Lung (tissue), 12 donors: ENCODE results near the gene GPC5. TPM values are rescaled to one million over a fixed set of nuclear protein-coding genes. Genes with fewer than 3 reads are reported as not detected.
A peak's percentile ranks its signal among the peaks of the same experiment; 100 is the strongest.

Experiments used
- ATAC-seq: fragments of 200-7000 bp; cut with Tn5 transposase; one replicate; pipeline ENCODE4 v1.9.1; 2020; ENCODE audit warnings: moderate number of reproducible peaks; ENCODE audit not compliant: insufficient read depth, low FRiP score
- DNase-seq, 3 donors: peaks; one replicate each; pipeline ENCODE4 v3.0.0-alpha.2; 2013 to 2017
- H3K27ac ChIP-seq, 2 donors: one replicate each; pipeline ENCODE4 v1.5.1; 2013; ENCODE audit warnings: mild to moderate bottlenecking in 2 of 2, moderate library complexity in 2 of 2, control low read depth in 1 of 2, inconsistent platforms in 1 of 2, low read depth in 1 of 2, low read length in 1 of 2
- H3K27me3 ChIP-seq, 3 donors: one replicate each; pipeline ENCODE4 v1.5.1; 2013; ENCODE audit warnings: low read length in 2 of 3; ENCODE audit not compliant: control insufficient read depth in 3 of 3, insufficient read depth in 3 of 3
- H3K36me3 ChIP-seq, 4 donors: one replicate each; pipeline ENCODE4 v1.5.1; 2013; ENCODE audit warnings: low read length in 4 of 4, mild to moderate bottlenecking in 1 of 4, moderate library complexity in 1 of 4; ENCODE audit not compliant: control insufficient read depth in 4 of 4, insufficient read depth in 4 of 4
- H3K4me1 ChIP-seq, 5 donors: one replicate each; pipeline ENCODE4 v1.5.1; 2013; ENCODE audit warnings: low read length in 5 of 5, mild to moderate bottlenecking in 2 of 5, moderate library complexity in 1 of 5; ENCODE audit not compliant: control insufficient read depth in 5 of 5, insufficient read depth in 5 of 5
- H3K4me3 ChIP-seq: one replicate; pipeline ENCODE4 v1.5.1; 2013; ENCODE audit warnings: mild to moderate bottlenecking, control low read depth, moderate library complexity
- H3K9ac ChIP-seq, 2 donors: one replicate each; pipeline ENCODE4 v1.5.1; 2013; ENCODE audit warnings: low read length in 2 of 2, control low read depth in 1 of 2; ENCODE audit not compliant: insufficient read depth in 1 of 2
- H3K9me3 ChIP-seq, 4 donors: one replicate each; pipeline ENCODE4 v1.5.1; 2013; ENCODE audit warnings: low read length in 3 of 4, mild to moderate bottlenecking in 1 of 4, moderate library complexity in 1 of 4; ENCODE audit not compliant: control insufficient read depth in 4 of 4, insufficient read depth in 3 of 4
- WGBS, 2 donors: extraction: QIAGEN DNeasy Blood & Tissue Kit; methylation state at CpG; one replicate each; pipeline ENCODE4 v1.1.7; 2013; 5-methylcytosine and 5-hydroxymethylcytosine counted together
- polyA plus RNA-seq, 2 donors: library from polyadenylated mRNA; stranded (reverse); fragments of 200-250 nt; gene quantifications; one replicate each; pipeline ENCODE4 v1.2.1, GENCODE V29; 2013
- total RNA-seq, 2 donors: library from RNA; depleted of rRNA in 1 of 2; stranded (reverse); fragments of >200 nt in 1 of 2; gene quantifications; one replicate each; pipeline ENCODE4 v1.2.1, GENCODE V29; 2014 to 2021
- TF ChIP-seq, protein P1 (sequence below): IDR thresholded peaks from 2 replicates; pipeline ENCODE4 v1.5.1; 2012; ENCODE audit warnings: mild to moderate bottlenecking; ENCODE audit errors: control extremely low read depth, extremely low read depth
- donor health status: control.
- donor health status: control.
- donor health status: Bipolar disorder and iron deficiency.
- donor health status: healthy.
- donor health status: DM: yes; HTN: yes; CAD: no.

GPC5 gene
- total and polyA plus RNA-seq, 4 donors = 0.55 to 37.3 (median 4.4) TPM

- Histone ChIP-seq H3K9ac (no peak overlapping the region), H3K27ac (no peak overlapping the region), H3K4me1 (no peaks in the 10 kb centered on the region), H3K36me3 (no peaks in the 10 kb centered on the region), H3K4me3 (no peak overlapping the region), H3K27me3 (no peaks in the 10 kb centered on the region), H3K9me3 (peaks cover 0 to 9% (median under 1%) of the 10 kb centered on the region in 4 donors)
- ATAC-seq (no peak), DNase-seq (peak in 2 of 3 donors; percentile 14 to 26)
- TF ChIP-seq, protein P1, sequence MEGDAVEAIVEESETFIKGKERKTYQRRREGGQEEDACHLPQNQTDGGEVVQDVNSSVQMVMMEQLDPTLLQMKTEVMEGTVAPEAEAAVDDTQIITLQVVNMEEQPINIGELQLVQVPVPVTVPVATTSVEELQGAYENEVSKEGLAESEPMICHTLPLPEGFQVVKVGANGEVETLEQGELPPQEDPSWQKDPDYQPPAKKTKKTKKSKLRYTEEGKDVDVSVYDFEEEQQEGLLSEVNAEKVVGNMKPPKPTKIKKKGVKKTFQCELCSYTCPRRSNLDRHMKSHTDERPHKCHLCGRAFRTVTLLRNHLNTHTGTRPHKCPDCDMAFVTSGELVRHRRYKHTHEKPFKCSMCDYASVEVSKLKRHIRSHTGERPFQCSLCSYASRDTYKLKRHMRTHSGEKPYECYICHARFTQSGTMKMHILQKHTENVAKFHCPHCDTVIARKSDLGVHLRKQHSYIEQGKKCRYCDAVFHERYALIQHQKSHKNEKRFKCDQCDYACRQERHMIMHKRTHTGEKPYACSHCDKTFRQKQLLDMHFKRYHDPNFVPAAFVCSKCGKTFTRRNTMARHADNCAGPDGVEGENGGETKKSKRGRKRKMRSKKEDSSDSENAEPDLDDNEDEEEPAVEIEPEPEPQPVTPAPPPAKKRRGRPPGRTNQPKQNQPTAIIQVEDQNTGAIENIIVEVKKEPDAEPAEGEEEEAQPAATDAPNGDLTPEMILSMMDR = no peak
- 51 to 56% methylated on average over 3 of the region's 3 CpGs for WGBS, 2 donors
Observed at GRCh38 chr13:92900446-92900845, 1502.0 kb downstream of the GPC5 start.

- TF ChIP-seq, protein P1 = no peak
- WGBS, 2 donors = 56 to 58% methylated on average over 5 of the region's 5 CpGs
- no peak overlapping the region for H3K4me3 ChIP-seq
Observed at GRCh38 chr13:92901739-92902138, 1503.3 kb downstream of the GPC5 start.

DNA sequence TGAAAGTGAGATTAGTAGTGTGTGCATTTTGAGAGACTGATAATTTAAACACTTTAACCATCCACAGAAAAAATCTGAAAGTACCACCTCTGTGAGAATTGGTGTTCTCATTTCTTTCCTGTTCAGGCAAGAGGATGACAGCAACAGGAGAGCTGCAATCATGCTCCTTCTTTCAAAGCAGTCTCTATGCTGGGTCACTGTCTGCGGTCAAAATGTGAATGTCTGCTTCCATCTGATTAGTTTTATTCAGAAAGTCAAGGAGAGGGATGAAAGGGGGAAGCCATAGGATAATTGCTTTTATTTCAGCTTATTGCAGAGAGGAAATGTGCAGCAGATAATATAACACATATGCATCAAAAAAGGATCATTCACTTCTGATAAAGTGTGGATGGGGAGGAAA is 1514.2 kb downstream of the GPC5 start:
- Histone ChIP-seq H3K9ac (no peak overlapping the region), H3K27me3 (no peaks in the 10 kb centered on the region), H3K4me1 (no peaks in the 10 kb centered on the region), H3K9me3 (no peaks in the 10 kb centered on the region), H3K36me3 (no peaks in the 10 kb centered on the region), H3K27ac (no peak overlapping the region), H3K4me3 (no peak overlapping the region)
- TF ChIP-seq, protein P1 = no peak
- ATAC-seq (no peak), DNase-seq (no peak)
- 87 to 96% methylated on average over 1 of the region's 1 CpG for WGBS, 2 donors

More at GRCh38 chr13:92901739-92902138, 1503.3 kb downstream of the GPC5 start:
- Histone ChIP-seq H3K36me3 (no peaks in the 10 kb centered on the region), H3K4me1 (no peaks in the 10 kb centered on the region), H3K9me3 (peaks cover 0 to 9% (median under 1%) of the 10 kb centered on the region in 4 donors), H3K9ac (no peak overlapping the region), H3K27me3 (no peaks in the 10 kb centered on the region), H3K27ac (no peak overlapping the region)
- ATAC-seq (no peak), DNase-seq (no peak)

DNA sequence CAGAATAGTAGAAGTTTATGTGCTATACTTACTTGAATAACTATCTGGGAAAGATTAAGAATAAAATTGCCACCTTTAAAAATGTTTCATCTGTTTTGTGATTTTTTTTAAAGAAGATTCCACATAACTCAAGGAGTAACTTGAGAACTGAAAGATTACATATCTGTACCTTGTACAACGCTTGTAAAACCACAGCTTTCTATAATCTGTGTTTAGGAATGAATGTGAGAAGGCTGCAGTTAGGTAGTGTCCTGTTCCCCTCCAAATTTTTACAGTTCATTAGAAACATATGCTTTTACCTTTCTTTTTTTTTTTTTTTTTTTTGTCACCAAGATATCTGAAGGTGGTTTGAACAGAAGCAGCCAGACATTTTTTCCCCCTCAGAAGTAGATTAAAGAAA is 1515.4 kb downstream of the GPC5 start:
- Histone ChIP-seq H3K27me3 (no peaks in the 10 kb centered on the region), H3K4me3 (no peak overlapping the region), H3K9ac (no peak overlapping the region), H3K36me3 (no peaks in the 10 kb centered on the region), H3K27ac (no peak overlapping the region), H3K9me3 (no peaks in the 10 kb centered on the region), H3K4me1 (no peaks in the 10 kb centered on the region)
- WGBS, 2 donors = 72 to 84% methylated on average over 1 of the region's 1 CpG
- TF ChIP-seq, protein P1 = no peak
- ATAC-seq (no peak), DNase-seq (no peak)
